Measurements from ENCODE around the gene PPP2R5E. TPM values are rescaled to one million over a fixed set of nuclear protein-coding genes. Genes with fewer than 3 reads are reported as not detected.

Gene PPP2R5E
- total and polyA plus RNA-seq, 2 of the 8 experiments (the other 6 are each of a cell fraction or from before 2014, with no cell fraction given), result 6.8 to 64.6 TPM

DNA sequence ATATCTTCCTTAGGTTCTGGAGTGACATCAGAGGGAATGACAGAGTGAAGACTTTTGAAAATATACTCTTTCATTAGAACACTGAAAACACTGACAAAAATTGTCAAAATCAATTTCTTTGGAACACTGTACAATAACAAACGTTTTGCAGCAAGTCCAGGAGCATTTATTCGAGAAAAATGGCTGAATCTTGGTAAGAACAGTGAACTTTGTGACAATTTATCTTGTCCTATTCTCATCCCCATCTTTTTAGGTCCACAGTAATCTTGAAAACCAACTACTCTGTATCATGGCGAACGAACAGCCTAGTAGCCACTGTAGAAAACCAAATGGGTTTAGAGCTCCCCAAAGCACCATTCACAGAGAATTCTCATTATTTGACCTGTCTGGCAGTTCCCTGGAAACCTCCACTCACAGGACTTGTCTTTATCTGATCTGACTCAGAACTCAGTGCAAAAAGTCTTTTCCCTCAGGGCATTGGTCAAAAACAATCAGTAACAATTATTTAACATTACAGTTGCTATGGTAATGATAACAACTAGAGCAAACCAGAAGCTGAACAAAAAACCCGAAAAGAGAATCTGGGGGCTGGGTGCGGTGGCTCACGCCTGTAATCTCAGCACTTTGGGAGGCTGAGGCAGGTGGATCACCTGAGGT is 20.3 kb upstream of the PPP2R5E start:
- no peak overlapping the region for H4K91ac ChIP-seq (replicated peaks; ENCODE audit: insufficient read length, low read length)
- H4K20me1 ChIP-seq (replicated peaks in 1 of 2; ENCODE audit: control insufficient read depth in 1 of 2, insufficient read depth in 2 of 2, low read length in 2 of 2), result no peaks in the 10 kb centered on the region
- no peaks in the 10 kb centered on the region for H3K9me3 ChIP-seq (ENCODE audit: insufficient read depth in 2 of 2, low read depth in 1 of 2, low read length in 1 of 2)
- H3K23ac ChIP-seq (ENCODE audit: insufficient read length), result no peak overlapping the region
- no peak overlapping the region for H2BK15ac ChIP-seq (ENCODE audit: low read length)
- no peak overlapping the region for H3K14ac ChIP-seq (ENCODE audit: insufficient read length)
- H3K23me2 ChIP-seq (ENCODE audit: low read depth, low read length), result no peaks in the 10 kb centered on the region
- no peak overlapping the region for H3K4me2 ChIP-seq (ENCODE audit: insufficient read depth in 1 of 2, low read depth in 2 of 2, low read length in 2 of 2)
- H3K36me3 ChIP-seq (ENCODE audit: control insufficient read depth in 2 of 4, insufficient read depth in 4 of 4, low read length in 3 of 4), result no peaks in the 10 kb centered on the region
- no peak overlapping the region for H2BK12ac ChIP-seq (ENCODE audit: low read depth, low read length)
- no peak overlapping the region for H3K27ac ChIP-seq (ENCODE audit: low read depth, low read length)
- H3K4ac ChIP-seq (replicated peaks; ENCODE audit: insufficient read length, low read depth, low read length), result no peak overlapping the region
- H3K9ac ChIP-seq (replicated peaks in 1 of 4; ENCODE audit: extremely low read depth in 1 of 4, low read depth in 3 of 4, low read length in 3 of 4), result no peak overlapping the region
- no peak overlapping the region for H2BK20ac ChIP-seq (ENCODE audit: low read length)
- TF ChIP-seq POU5F1 (IDR thresholded peaks at IDR 0.05; ENCODE audit: low read depth, low read length), result no peak
- TF ChIP-seq CBX5 (IDR thresholded peaks at IDR 0.05; ENCODE audit: low read depth, low read length), result no peak
- no peak for TF ChIP-seq YY1 (IDR thresholded peaks at IDR 0.05; ENCODE audit: low read depth, low read length)
- no peak for TF ChIP-seq TBP (IDR thresholded peaks at IDR 0.05; ENCODE audit: low read depth, low read length)
- TF ChIP-seq ZNF274 (IDR thresholded peaks at IDR 0.05; ENCODE audit: borderline replicate concordance, extremely low read depth, low read length), result no peak
- TF ChIP-seq GTF2F1 (IDR thresholded peaks at IDR 0.05; ENCODE audit: borderline replicate concordance, low read depth, low read length), result no peak
- no peak for TF ChIP-seq BCL11A (IDR thresholded peaks at IDR 0.05; ENCODE audit: low read depth in 2 of 2, low read length in 2 of 2)
- TF ChIP-seq CBX8 (IDR thresholded peaks at IDR 0.05; ENCODE audit: borderline replicate concordance, low read depth, low read length), result no peak
- no peak for TF ChIP-seq MAFK (IDR thresholded peaks at IDR 0.05; ENCODE audit: low read depth, low read length)
- TF ChIP-seq, protein P1, sequence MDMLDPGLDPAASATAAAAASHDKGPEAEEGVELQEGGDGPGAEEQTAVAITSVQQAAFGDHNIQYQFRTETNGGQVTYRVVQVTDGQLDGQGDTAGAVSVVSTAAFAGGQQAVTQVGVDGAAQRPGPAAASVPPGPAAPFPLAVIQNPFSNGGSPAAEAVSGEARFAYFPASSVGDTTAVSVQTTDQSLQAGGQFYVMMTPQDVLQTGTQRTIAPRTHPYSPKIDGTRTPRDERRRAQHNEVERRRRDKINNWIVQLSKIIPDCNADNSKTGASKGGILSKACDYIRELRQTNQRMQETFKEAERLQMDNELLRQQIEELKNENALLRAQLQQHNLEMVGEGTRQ (IDR thresholded peaks at IDR 0.05; ENCODE audit: low read length), result no peak
- no peak for TF ChIP-seq NANOG (IDR thresholded peaks at IDR 0.05; ENCODE audit: insufficient read depth, low read depth, low read length, poor library complexity, severe bottlenecking)
- TF ChIP-seq PHF8 (conservative IDR thresholded peaks at IDR 0.05; ENCODE audit: low read depth, low read length), result no peak
- no peak for TF ChIP-seq SP2 (IDR thresholded peaks at IDR 0.05; ENCODE audit: low read length)
- no peak for TF ChIP-seq TAF1 (IDR thresholded peaks at IDR 0.05; ENCODE audit: low read depth, low read length)
- no peaks in the 10 kb centered on the region for H3K79me2 ChIP-seq (ENCODE audit: control insufficient read depth in 1 of 2, insufficient read depth in 2 of 2, low read length in 2 of 2)
- H2BK120ac ChIP-seq (replicated peaks; ENCODE audit: low read depth, low read length), result no peak overlapping the region
- no peak overlapping the region for H3K18ac ChIP-seq (ENCODE audit: extremely low read depth, low read length)
- no peak overlapping the region for H4K8ac ChIP-seq (ENCODE audit: extremely low read depth, insufficient read depth, low read length)
- ChIA-PET POLR2A (ENCODE audit: partially characterized antibody) (no interaction called here), CTCF (ENCODE audit: partially characterized antibody) (no interaction called here)
- H3K27me3 ChIP-seq (replicated peaks in 1 of 4; ENCODE audit: control insufficient read depth in 3 of 4, extremely low read depth in 1 of 4, insufficient read depth in 3 of 4, low read length in 3 of 4), result no peaks in the 10 kb centered on the region
- no peak overlapping the region for H2AK5ac ChIP-seq (ENCODE audit: low read depth, low read length)
- H2AFZ ChIP-seq (ENCODE audit: low read length), result no peak overlapping the region
- no peak overlapping the region for H3K4me3 ChIP-seq (ENCODE audit: extremely low read depth in 1 of 4, insufficient read depth in 2 of 4, low read depth in 3 of 4, low read length in 4 of 4)
- FAIRE-seq, result no peak
- H3K79me1 ChIP-seq (ENCODE audit: low read depth, low read length), result no peaks in the 10 kb centered on the region
- no peak overlapping the region for H3K56ac ChIP-seq (replicated peaks; ENCODE audit: insufficient read length, low read depth, low read length)
- no peak for DNase-seq (ENCODE audit: low read depth in 1 of 2, low spot score in 2 of 2)
- no peak overlapping the region for H4K5ac ChIP-seq (ENCODE audit: insufficient read length, low read depth, low read length)
- H2BK5ac ChIP-seq (ENCODE audit: low read depth, low read length), result no peak overlapping the region
- 87% methylated on average over 7 of the region's 7 CpGs; no CpG with 5 or more reads in 1 of the 2 experiments for WGBS, 2 experiments (ENCODE audit: extremely low coverage in 1 of 2, insufficient coverage in 1 of 2, insufficient read length in 1 of 2, insufficient replicate concordance in 2 of 2, low coverage in 1 of 2, low lambda C conversion rate in 2 of 2, missing lambda C conversion rate in 1 of 2)
- no peaks in the 10 kb centered on the region for H3K4me1 ChIP-seq (replicated peaks in 1 of 4; ENCODE audit: control insufficient read depth in 3 of 4, insufficient read depth in 4 of 4, low read length in 3 of 4)

Measured in H1 (cell line).